GM06990 (cell line): ENCODE measurements around the gene TEX13D.
"Not testable (repeated sequence)": the region's sequence is repeated elsewhere in the genome, so short reads cannot be mapped to it uniquely, and the experiment has no call there.

Experiments used
- DNase-seq: peaks from one replicate; pipeline ENCODE4 v3.0.0-alpha.2; 2011; ENCODE audit not compliant: insufficient read length; ENCODE audit errors: extremely low read depth
- H3K27me3 ChIP-seq: replicated peaks from 2 replicates; pipeline ENCODE4 v1.6.0; 2011; ENCODE audit warnings: low read length; ENCODE audit not compliant: control insufficient read depth, insufficient read depth
- H3K36me3 ChIP-seq: 2 replicates; pipeline ENCODE4 v1.5.1; 2011; ENCODE audit warnings: low read length; ENCODE audit not compliant: control insufficient read depth, insufficient read depth
- H3K4me3 ChIP-seq: replicated peaks from 2 replicates; pipeline ENCODE4 v1.5.1; 2011; ENCODE audit warnings: low read depth, mild to moderate bottlenecking, control low read depth, low read length
- CTCF ChIP-seq: IDR thresholded peaks from 2 replicates; pipeline ENCODE4 v1.5.1; 2011; ENCODE audit warnings: low read length, control low read depth, mild to moderate bottlenecking, inconsistent platforms; ENCODE audit not compliant: insufficient read depth, poor library complexity, severe bottlenecking

TEX13D gene

GRCh38 chrX:124325732-124326131 lies 6.7 kb upstream of the TEX13D start:
- no peaks in the 10 kb centered on the region for H3K27me3 ChIP-seq
- TF ChIP-seq CTCF: no peak
- DNase-seq: no peak
- H3K36me3 ChIP-seq: no peaks in the 10 kb centered on the region
- H3K4me3 ChIP-seq: no peak overlapping the region

GRCh38 chrX:124328765-124329164 lies 3.7 kb upstream of the TEX13D start:
- no peak overlapping the region for H3K4me3 ChIP-seq
- H3K27me3 ChIP-seq: no peaks in the 10 kb centered on the region
- TF ChIP-seq CTCF: no peak
- DNase-seq: no peak
- no peaks in the 10 kb centered on the region for H3K36me3 ChIP-seq

- Histone ChIP-seq H3K36me3 (no peaks in the 10 kb centered on the region), H3K4me3 (no peak overlapping the region), H3K27me3 (no peaks in the 10 kb centered on the region)
- no peak for TF ChIP-seq CTCF
- DNase-seq: no peak
These were observed 1.4 kb downstream of the TEX13D start for GRCh38 chrX:124333862-124334261.

- not testable (repeated sequence) for DNase-seq, H3K27me3 ChIP-seq, H3K4me3 ChIP-seq, H3K36me3 ChIP-seq
These were observed 2.1 kb downstream of the TEX13D start for GRCh38 chrX:124334555-124334954.

- no peak overlapping the region for H3K4me3 ChIP-seq
- TF ChIP-seq CTCF: no peak
- H3K36me3 ChIP-seq: no peaks in the 10 kb centered on the region
- DNase-seq: no peak
- no peaks in the 10 kb centered on the region for H3K27me3 ChIP-seq
These were observed 3.1 kb downstream of the TEX13D start for GRCh38 chrX:124335598-124335997.

GRCh38 chrX:124337916-124338315 lies 5.5 kb downstream of the TEX13D start:
- DNase-seq: no peak
- no peak for TF ChIP-seq CTCF
- Histone ChIP-seq H3K27me3 (no peaks in the 10 kb centered on the region), H3K4me3 (no peak overlapping the region), H3K36me3 (no peaks in the 10 kb centered on the region)
